Stimulated activated CD4-positive, alpha-beta T cell treated with anti-CD3 and anti-CD28 coated beads, TNF-alpha, amount 100 ng/mL, for 1 hour (primary cell): Measurements from ENCODE around the gene NFASC.

Experiments
- DNase-seq, 3 donors: peaks; one replicate each; pipeline ENCODE4 v3.0.0-alpha.2; 2020; ENCODE audit warnings: low read depth in 3 of 3, low spot score in 1 of 3

The NFASC gene

DNA sequence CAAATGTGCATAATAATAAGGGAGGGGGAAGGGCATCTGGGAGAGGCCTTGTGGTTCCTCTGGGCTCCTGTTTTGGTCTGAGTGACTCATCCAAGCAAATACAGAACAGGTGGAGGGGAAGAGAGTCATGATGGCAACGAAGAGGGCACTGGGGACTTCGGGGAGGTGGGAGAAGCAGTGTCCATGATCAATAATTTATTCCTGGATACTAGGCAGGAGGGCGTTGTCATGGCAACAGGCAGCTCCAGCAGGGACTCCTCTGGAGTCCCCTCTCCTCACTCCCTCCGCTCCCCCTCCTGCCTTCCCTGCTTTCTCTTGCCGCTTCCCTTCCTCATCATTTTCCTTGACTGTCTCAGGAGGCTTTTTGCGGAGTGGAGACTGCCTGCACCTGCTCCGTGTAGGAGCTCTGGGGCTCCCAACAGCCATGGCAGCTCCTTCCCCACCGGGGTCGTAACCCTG is 12.3 kb upstream of the NFASC start:
- no peak for DNase-seq

DNA sequence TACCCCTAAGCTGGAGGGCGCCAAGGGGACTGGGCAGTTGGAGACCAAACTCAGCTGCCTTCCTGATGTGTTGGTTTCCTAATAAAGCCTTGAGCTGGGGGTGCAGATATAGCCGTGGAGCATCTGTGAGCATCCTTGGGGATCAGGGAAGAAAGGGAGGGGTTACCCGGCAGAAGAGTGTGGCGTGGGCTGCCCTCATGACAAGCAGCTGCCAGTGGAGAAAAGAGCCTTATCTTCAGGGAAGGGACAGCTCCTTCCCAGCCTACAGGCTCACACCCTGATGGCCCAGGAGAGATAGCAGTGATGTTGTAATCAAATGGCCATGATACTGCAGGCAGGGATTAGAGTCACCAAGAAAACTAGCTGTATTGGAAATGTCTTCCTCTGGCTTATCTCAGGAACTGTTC is 10.8 kb upstream of the NFASC start:
- DNase-seq: no peak

DNA sequence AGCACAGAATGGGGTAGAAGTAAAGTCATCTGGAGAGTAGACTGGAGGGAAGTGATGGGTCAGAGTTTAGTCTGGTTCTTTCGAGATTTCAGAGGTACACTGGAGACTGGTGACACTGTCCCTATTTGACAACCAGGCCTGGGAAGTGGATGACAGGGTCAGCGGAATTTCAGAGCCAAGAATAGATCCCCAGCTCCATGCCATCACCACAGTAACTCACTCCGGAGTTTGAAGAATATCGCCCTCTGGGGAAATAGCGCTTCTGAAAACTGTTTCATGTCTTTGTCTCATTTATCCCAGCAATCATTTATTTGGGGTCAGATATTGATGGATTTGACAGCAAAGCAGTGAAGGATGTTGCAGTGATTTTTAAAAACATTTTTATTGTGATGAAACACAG is 7.6 kb upstream of the NFASC start:
- DNase-seq: no peak

DNA sequence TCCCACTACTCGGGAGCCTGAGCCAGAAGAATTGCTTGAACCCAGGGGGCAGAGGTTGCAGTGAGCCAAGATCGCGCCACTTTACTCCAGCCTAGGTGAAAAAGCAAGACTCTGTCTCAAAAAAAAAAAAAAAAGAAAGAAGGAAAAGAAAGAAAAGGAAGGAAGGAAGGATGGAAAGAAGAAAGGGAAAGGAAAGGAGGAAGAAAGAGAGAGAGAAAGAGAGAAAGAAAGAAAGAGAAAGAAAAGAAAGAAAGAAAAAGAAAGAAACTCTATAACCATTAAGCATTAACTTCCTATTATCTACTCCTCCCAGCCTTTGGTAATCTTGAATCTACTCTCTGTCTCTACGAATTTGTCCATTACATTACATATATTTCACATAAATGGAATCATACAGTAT is 6.9 kb upstream of the NFASC start:
- DNase-seq: no peak

DNA sequence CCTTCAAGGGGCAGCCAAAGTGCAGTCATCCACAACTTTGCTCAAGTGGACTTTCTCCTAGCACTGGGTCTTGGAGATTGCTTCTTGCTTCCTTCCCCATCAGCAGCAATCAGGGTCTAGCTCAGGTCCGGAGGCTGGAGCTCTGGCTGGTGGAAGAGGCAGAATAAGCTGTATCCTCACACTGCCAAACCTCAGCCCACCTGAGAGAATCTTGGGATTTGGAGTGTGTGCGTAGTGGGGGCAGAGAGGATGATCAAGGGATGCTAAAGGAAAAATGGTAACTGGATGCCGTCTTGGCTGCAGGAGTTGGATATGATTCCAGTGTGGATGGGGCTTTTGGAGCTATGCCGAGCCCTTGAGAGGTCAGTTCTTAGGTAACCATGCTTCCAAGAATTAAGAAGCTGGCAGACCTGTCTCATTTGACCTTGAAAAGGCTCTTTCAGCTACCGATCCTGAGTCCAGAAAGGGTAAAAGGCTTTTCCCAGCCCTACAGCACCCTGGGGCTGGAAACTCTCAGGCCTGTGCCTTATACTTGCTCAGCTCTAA is 4.5 kb upstream of the NFASC start:
- no peak for DNase-seq

DNA sequence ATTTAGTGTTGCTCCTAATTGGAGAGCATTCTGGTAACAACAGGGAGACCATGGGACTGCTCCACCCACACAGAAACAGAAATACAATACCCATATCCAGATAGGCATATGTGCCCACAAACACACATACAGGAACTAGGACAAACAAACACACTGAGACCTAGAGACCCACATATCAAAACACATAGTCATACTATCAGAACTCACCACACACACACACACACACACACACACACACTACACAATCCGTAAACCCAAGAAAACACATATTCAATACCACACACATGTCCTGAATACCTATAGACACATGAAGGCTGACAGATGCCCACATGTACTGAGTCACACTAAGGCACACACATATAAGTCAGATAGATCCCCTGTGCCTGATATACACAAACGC is 3.5 kb upstream of the NFASC start:
- no peak for DNase-seq

DNA sequence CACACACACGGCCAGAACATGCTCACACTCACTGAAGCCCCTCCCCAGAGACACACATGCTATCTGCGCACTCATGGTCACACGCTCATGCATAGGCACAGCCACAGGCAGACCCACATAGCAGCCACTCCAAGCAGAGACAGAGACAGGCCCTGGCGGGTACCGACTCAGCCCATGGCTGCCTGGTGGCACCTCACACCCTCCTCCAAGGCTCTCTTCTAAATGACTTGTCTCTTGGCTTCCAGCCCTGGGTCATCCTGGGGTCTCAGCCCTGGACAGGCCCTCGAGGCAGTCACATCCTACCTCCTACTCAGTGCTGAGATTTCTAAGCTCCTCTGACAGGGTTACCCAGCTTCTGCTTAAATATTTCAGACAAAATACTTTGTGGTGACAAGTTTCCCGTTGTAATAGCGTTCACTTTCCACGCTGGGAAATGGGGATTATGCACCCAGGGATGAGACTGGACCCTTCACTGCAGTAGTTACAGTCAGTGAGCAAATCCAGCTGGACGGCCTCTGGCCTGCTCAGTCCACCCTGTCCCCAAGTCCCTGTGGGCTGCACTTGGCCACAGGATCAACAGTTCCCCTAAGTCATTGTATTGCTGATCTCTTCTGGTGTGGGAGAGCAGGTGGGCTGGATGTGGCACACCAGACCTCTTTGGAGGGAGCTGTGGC is 2.9 kb upstream of the NFASC start:
- no peak for DNase-seq

DNA sequence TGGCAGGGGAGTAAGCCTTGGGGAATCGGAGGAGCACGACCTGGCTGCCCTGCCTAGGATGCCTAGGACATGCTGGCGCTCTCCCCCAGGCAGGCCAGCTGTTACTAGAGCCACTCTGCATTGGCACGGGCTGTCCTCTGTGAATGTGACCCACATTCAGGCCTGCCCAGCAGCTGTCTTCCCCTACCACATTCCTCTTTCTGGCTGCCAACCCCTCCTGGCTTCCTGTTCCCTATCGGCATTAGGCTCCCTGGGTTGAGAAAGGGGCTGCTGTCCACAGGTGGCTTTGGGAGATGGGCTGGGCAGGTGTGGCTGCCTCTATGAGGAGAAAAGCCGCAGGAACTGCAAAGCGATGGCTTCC is 2.3 kb upstream of the NFASC start:
- no peak for DNase-seq

DNA sequence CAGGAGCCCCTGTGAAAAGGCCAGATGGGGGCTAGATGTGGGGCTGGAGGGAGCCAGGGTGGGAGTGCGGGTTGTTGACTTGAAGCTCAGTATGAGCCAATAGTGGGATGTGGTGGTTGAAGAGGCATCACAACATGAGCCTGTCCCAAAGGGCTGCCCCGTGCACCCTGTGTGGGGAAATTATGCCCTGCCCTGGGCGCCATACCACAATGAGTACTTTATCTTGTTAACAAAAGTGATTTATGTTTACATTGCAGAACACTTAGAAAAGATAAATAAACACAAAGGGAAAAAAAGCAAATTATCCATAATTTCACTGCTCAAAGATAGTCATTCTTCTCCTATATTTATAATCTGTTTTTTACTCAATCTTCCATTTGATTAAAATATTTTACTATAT is 1.6 kb upstream of the NFASC start:
- DNase-seq: no peak

DNA sequence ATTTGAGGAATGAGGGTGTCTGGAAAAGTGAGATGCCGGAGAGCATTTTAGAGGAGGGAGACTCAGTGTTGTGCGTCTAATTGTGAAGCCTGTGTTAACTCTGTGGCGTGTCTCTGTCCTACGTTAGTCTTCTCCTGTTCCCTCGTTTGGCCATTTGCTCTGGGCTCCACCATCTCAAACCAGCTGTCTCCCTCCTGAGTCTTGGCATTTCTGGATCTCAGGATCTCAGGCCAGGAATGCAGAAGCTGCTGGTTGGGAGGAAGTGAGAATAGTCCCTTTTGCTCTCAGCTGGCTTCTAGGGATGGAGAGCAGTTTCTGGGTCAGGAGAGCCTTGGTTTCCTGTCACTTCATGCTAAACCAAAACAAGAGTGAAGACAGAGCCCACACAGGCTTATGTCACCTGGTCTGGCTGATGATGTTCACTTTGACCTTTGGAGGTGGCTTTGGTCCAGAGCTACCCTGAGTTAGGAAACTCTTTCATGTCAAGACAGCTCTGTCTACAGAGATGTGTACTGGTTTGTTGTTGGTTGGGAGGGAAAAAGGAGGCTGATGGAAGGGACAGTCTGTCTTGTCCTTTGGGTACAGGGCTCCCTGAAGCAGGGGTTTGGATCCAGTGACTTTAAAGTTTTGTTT is 859 bp downstream of the NFASC start:
- DNase-seq: no peak

DNA sequence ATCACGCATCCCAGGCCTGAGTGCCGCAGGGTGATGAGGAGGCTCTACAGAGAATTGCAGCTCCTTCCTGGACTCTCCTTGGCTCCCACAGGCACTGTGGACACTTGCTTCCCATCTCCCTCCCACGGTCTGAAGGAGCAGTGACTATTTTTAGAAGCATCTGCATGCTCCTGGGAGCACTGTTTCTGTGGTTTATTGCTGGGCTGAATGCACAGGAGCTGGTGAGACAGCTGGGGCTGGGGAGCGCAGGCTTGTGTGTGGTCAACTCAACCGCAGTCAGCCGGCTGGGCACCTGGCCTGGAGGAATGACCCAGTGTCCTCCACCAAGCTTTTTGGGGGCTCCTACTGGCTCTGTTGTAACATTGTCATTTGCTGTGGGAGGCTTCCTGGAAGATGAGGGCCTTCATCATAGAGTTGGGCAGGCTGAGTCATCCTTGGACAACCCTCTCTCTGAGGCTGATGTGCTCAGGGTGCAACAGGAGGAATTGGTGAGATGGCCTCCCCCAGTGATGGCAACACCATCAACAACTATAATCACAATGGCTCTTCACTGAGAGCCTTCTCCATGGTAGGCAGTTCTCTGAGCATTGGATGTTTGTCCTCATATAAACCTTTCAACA is 1.7 kb downstream of the NFASC start:
- no peak for DNase-seq

DNA sequence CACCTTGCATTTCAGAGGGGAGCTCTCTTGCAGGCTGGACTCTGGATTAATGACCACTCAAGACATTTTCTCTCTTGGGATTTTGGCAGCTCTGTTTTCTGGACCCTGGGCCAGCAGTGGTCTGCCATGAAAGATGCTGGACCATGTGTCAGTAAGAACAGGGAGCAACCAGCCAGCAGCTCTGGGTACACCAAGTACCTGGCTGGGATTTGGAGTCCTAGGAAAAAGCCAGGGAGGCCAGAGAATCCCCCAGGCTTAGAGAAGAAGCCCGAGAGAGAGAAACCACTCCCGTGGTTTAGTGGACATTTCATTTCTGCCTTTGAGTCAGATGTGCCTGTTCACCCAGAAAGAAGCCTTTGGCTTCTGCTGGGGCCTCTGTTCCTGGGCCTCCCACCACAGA is 2.5 kb downstream of the NFASC start:
- no peak for DNase-seq

DNA sequence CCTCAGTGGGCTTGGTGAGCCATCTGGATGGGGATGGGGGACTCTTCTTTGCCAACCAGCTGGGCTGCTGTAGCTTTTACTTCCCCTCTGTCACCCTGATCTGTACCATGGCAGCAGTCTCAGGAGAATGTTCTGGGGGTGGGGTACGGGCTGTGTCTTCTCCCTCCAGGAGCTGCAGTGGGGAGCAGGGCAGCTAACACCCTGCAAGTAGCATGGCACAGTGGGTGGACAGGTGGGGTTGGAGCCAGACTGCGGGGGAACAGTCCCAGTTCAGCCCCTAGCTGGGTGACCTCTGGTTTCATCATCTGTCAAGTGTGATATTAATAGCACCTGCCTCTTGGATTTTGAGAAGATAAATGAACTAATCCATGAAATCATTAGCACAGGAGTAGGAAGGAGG is 3.1 kb downstream of the NFASC start:
- DNase-seq: no peak

DNA sequence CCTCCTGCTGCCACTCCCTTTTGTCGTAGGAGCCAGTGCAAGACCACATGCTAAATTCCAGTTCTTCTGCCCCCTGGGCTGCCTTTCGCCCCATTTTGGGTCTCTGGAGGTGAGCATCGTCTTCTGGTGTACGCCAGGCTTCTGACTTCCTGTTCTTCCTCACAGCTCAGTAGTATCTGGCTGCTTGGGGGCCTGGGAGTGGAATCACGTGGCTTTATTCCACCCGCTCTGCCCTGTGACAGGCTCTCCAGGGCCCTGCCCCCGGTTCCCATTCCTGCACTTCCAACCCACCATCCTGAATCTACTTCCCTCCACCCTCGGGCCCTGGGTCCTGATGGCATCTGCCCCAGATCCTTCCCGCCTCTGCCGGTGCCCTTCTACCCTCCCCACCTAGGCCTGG is 3.6 kb downstream of the NFASC start:
- DNase-seq: no peak

DNA sequence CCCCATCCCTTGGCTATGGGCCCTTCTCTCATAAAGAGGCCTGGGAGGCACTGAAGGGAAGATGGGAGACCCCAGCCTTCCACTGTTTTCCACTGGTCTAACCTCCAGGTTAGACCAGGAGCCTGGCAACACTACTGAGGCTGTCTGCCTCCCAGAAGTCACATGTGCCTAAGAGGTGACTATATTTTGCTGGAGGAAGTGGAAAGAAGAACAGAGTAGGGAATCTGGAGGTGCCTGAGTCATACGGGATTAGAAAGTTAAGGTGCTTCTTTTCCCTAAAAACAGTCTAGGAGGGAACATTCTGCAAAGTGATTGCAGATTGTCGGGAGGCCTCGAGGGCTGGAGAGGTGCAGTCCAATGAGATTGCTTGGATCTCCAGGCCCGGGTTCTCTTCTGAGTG is 4.6 kb downstream of the NFASC start:
- no peak for DNase-seq

DNA sequence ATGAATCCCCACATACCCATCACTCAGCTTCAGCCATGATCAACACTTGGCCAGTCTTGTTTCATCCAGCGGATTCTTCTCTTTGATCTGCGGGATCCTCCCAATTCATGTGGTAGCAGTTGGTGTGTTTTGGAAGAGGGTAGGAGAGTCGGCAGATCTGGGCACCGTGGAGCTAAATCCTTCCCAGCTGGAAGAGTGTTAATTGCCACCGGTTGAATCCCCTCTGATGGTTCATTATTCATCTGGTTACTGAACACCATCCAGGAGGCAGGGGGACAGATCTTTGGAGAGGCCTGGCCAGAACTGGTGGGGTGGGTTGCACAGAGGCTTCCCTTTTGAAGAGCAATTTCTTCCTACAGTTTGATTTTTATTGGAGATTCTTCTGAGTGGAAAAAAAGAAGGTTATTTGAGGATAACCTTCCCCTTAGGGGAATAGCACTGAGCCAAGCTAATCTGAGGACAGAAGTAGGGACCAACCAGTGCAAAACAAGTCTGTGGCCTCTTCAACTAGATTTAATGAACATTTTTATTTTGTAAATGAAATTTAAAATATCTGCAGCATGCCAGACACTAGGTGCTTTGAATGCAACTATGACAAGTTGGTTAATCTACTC is 8.1 kb downstream of the NFASC start:
- no peak for DNase-seq

DNA sequence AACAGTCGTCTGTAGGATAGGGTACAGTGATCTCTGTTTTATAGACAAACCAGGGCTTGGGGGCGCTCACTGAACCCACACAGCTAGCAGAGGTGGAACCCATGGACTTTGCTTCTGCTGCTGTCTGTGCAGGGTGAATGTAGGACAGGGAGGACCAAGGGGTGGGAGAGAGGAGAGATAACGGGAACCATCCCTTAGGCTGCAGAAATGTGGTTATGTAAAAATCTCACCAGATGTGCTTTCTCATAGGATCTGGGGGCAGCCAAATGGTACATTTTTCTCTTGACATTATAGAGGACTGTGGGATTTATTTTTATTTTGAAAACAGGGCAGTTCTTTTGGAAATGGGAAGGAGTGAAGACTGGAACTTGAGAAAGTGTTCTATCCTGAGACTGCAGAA is 8.7 kb downstream of the NFASC start:
- no peak for DNase-seq

DNA sequence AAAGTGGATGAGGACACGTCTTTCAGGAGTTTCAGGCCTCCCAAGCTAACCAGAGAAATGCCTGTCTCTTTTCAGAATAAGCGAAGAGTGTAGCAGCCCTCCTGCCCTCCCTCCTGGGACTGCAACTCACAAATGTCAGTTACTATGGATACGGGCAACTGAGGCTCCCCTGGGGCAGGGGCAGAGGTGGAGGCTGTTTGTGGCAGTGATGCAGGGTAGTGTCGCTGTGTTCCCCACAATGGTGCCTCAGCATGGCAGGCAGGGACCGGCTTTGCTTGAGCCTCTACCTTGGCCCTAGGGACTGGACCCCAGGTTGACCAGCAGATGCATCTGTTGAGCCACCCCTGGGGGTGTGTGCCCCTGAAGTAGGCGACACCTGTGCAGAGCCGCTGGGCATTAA is 10.2 kb downstream of the NFASC start:
- no peak for DNase-seq

DNA sequence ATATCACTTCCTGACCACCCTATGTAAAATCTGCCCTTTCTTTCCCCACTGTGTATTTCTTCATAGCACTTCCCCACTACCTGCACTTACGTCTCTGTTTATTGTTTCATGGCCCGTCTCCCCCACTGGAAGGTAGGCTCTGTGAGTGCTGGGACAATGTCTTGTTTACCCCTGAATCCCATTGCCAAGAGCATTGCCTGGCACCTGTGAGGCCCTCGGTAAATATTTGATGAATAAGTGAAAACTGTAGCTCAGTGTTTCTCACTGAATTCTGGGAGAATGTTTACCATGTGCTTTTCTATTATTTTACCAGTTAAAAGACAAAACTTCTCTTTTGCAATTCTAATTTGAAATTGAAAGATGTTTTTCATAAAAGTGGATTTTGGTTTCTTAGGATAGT is 11.8 kb downstream of the NFASC start:
- no peak for DNase-seq

DNA sequence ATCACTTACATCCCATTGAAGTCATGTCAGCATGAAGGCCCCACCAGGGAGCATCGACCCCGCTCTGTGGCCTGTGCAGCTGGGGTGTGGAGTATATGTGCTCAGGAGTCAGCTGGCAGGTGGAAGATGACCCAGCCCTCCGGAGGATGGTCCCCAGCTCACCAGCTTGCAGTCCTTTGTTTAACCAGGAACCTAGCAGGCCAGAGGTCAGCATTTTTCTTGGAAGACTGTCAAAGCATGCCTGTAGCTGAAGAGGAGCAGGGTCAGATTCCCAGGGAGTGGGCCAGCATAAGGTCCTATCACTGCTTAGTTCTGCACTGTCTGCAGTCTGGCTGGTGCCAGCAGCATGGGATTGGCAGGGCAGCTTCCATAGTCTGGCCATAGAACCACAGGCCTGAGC is 12.7 kb downstream of the NFASC start:
- no peak for DNase-seq

DNA sequence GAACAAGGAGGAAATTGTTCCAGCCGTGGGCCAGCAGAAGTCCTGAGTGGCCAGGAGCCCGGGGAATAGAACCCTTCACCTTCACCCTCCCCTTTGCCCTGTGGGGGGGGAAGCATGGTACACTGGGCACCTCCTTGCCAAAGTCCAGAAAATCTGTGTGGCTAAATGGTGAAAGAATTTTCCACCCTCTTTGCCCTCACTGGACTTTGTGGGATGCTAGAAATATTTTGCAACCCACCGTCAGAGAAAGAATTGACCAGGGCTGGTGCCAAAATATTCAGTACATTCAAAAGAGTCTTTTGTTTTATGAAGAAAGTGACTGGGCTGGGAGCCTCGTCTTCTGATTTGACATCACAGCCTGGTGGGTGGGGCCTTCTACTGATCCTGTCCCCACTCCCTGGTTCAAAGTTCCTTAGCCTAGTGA is 14.6 kb downstream of the NFASC start:
- DNase-seq: no peak

DNA sequence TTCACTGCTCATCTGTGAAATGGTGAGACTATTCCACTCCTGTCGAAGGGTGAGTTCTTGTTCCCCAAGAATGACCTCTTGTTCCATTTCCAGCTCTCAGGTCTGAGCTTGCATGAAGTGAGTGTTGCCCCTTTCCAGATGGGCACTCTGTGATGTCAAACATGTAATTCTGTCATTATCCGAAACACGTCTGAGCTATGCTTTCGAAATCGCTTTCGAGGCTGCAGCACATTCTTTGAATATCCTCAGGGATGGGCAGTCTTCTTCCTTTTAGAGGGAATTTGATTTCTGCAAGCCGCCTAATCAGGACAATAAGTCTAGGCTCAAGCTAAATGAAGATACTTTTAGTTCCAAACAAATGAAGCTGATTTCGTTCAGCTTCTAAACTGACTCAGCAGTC is 15.1 kb downstream of the NFASC start:
- no peak for DNase-seq
